ENCODE results near the gene SHISAL1.

Gene SHISAL1

DNA sequence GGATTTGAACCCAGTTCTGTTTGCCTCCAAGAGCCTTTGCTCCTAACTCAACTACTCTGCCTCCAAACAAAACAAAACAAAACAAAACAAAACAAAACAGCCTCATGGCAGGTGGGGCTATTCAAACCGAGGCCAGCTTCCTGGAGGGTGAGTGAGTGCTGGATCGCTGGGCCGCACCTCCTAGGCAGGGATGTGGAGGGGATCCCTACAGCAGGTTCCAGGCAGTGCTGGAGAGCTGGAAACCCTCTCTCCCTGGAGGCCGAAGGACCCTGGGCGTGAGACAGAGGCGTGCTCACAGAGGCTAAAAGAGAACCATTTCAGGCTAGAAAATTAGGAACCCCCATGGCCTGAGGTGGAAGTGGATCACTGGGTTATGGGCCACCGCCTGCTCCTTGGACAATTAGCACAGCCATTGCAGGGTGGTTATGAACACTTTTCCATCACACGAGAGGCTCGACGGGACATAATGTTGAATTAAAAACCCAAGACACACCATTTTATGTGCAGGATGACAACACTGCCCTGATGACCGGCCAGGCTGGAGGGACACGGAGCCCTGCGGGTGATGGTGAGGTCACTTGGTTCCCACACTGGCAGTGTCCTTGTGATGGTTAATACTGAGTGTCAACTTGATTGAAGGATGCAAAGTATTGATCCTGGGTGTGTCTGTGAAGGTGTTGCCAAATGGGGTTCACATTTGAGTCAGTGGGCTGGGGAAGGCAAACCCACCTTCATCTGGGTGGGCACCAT lies 35.2 kb downstream of the SHISAL1 start:
- no peak for DNase-seq

GRCh38 chr22:44276706-44277356 lies 35.9 kb downstream of the SHISAL1 start:
- no peak for DNase-seq

GRCh38 chr22:44276041-44276440 lies 36.7 kb downstream of the SHISAL1 start:
- no peak for DNase-seq

DNA sequence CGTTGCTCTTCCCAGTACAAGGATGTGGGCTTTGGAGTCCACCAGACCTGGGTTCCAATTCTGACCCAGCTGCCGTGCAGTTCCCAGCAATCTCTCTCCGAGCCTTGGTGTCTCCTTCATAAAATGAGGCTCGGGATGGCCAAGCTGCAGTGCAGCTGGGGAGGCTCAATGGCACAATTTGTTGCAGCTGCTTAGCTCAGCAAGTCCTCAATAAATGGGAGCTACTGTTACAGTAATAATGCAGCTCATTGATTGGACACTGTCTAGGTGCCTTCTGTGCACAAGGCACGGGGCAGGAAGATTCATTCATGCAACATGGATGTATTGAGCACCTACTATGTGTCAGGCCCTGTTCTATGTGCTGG lies 37.1 kb downstream of the SHISAL1 start:
- no peak for DNase-seq

DNA sequence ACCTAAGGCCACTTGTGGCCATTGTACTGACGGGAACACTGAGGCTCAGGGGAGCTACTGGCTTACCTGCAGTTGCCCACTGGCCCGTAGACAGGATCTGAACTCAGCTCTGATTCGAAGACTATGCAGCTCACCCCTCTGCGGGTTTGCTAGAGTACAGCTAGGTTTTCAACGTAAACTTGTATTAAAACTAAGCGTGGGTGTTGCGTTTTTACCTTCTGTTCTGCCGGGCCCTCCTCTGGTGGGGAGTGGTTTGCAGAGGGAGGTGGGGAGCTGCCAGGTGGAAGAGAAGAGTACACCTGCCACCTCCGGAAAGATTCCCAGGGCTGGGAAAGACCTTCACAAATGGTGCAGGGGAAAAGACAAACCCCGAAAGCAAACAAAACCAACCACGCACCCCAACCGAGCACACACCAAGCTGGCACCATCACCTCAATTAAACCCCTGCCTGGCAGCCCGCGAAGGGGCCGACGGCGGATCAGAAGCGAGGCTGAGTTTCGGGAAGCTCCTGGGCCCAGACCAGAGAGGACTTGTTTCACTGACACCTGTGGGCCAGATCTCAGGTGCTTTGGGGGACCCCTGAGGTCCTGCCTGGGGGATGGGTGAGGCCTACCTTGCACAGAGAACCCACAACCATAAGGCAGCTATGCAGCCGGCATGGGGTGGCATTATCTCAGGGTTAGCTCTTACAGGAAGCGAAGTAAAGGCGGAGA lies 37.7 kb downstream of the SHISAL1 start:
- DNase-seq, result no peak

DNA sequence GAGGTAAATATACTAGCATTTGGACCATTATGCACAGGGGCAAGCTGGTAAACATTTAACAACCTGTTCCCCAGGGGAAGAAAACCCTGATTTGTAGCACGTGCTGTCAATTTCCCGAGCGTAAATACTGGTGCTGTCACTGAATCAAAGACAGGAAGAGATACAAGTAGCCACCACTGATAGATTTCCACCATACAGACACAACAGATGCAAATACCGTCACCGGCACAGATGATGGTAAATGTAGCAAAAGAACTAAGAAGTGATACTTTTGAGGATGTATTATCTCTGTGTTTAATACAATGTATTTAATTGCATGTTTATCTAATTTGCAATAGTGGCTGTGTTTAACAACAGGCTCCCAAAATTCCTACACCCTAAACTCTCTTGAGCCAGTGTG lies 39.6 kb downstream of the SHISAL1 start:
- DNase-seq, result no peak

DNA sequence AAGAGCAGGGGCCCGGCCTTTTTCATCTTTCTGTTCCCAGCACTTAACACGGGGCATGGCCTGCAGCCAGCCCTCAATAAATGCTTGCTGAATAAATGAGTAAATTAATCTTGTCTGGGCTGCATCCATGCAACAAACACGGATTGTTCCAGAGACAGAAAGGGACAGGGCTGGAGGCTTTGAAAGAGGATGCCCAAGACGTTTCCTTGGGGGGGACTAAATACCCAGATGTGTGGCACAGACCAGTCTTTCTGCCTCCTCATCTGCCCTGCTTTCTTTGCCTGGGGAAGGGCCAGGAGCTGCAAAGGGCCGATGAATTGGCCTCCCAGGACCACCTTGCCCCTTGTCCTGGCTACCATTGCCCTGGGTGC lies 40.4 kb downstream of the SHISAL1 start:
- DNase-seq, result no peak

DNA sequence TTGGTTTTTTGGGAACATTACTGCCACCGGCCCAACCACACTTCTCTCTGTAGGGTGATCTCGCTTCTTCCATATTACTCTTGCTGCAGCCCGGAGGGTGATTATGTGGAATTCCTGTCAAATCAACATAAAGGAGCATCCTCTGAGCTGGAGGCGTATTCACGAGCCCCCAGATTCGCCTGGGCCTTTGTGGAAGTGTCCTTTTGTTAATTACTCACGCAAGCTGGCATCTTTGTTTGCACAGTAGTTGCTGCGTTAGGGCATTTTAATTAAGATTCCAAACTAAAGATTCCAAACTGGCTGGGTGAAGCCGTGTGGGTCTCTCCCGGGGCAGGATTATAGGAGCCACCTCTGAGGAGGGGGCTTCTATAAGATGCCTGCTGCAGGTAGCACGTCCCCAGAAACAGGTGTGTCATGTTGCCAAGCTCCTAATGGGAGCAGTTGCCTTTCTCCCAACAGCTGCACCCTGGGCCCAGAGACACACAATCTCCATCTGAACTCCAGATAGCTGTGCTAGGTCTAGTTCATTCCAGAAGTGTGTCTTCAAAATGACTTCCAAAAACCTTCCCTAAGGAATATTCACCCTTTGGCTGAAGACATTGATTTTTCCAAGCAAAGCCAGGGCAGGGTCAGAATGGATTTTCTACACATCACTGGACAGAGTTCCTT lies 40.9 kb downstream of the SHISAL1 start:
- DNase-seq, result no peak

GRCh38 chr22:44271010-44271500 lies 41.7 kb downstream of the SHISAL1 start:
- DNase-seq, result no peak

GRCh38 chr22:44270556-44270880 lies 42.2 kb downstream of the SHISAL1 start:
- no peak for DNase-seq

- no peak for DNase-seq
Observed at GRCh38 chr22:44269757-44270555, 42.8 kb downstream of the SHISAL1 start.

- DNase-seq, result no peak
Observed at GRCh38 chr22:44269117-44269498, 43.6 kb downstream of the SHISAL1 start.

DNA sequence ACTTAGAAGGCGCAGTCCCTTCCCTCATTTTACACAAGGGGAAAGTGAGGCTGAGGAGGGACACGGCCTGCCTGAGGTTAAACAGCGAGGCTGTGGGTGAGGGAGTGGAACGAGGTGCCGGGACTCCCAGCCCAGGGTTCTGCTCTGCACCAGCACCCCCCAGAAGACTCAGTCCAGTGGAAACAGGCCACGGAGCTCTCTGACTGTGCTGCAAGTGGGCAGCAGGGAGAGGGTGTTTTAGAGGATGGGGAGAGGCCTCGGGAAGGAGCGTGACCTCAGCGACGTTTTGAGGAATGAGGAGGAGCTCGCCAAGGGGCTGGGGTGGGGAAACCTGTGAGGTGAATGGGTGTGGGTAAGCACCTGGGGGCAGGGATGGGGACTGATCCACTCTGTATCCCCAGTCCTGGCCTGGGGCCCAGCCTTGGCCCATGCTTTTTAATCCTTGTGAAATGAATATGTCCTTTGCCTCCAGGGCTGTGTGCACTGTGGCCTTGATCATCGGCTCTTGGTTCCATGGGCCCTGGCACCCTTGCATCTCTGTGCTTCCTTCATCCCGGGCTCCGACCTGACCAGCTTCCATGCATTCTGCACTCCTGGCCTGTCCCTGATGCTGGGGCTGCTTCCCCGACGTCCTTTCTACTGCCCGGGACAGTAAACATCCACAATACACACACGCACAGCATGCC lies 44.2 kb downstream of the SHISAL1 start:
- no peak for DNase-seq

DNA sequence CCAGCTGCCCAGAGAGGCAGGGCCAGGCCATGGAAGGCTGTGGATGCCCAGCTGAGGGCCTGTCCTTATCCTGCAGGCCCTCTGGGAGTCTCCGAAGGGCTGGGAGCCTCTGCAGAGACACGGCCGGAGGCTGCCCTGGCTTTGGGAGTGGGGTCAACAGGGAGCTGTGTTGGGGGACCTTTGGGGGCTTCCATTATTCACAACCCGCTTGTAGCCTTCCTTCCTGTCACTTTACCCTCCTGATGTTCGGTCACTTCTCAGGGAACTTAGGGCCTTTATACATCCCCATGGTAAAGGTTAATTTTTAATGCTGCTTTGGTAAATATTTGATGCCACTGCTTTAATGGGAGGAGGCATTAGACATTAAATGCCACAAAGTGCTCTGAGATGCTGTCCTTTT lies 44.9 kb downstream of the SHISAL1 start:
- DNase-seq, result no peak

- DNase-seq, result no peak
Observed at GRCh38 chr22:44266796-44267760, 45.7 kb downstream of the SHISAL1 start.

- DNase-seq, result no peak
Observed at GRCh38 chr22:44263547-44263946, 49.2 kb downstream of the SHISAL1 start.

DNA sequence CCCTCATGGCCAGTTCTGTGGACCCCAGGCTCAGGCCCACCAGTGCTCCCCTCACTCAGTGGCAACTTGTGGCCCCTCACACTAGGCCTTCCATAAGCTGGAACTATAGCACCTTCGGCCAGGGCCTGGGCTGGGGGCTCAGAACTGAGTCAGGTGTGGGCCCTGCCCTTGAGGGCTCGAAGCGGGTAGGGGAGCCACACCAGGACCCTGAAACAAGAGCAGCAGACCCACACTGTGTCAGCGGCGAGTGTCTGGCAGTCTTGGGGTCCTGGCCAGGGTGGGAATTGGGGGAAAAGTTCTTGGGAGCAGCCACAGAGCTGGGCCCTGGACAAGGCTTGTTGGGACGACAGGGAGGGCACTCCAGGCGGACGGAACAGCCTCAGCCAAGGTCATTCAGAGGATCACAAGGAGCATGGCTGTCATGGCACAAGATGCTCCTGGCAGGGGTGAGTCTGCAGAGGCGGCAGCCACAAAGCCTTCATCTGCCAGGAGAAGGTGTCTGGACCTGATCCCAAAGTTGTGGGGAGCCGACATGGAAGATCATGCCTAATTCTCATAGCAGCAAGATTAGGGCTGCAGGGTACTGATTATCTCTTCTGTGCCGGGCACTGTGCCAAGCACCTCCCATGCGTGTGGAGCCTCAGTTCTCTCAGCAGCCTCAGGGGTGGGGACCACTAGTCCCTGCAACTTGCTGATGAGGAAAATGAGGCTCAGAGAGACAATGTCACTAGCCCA lies 50.7 kb downstream of the SHISAL1 start:
- DNase-seq, result no peak

GRCh38 chr22:44261164-44261860 lies 51.4 kb downstream of the SHISAL1 start:
- DNase-seq, result no peak

All from fibroblast of skin of scalp (primary cell).